Right lobe of liver (tissue), 6 donors: ENCODE measurements around the gene MYO3B. TPM values are rescaled to one million over a fixed set of nuclear protein-coding genes. Genes with fewer than 3 reads are reported as not detected.

ENCODE experiments used
- ATAC-seq, 4 donors: fragments of 200-7000 bp; cut with Tn5 transposase; one replicate each; pipeline ENCODE4 v1.9.1; 2020; ENCODE audit warnings: mild to moderate bottlenecking in 4 of 4, moderate library complexity in 4 of 4
- DNase-seq, 3 donors: peaks; one replicate each; pipeline ENCODE4 v3.0.0-alpha.2; 2020
- H3K27ac ChIP-seq, 3 donors: fragments of 200-600 bp; one replicate each; pipeline ENCODE4 v1.8.0; 2022
- H3K27me3 ChIP-seq, 2 donors: fragments of 200-600 bp; one replicate each; pipeline ENCODE4 v1.8.0; 2022
- H3K36me3 ChIP-seq, 4 donors: fragments of 200-600 bp; sonication (generic) in 1 of 4; one replicate each; pipeline versions ENCODE4 v1.5.1 to v1.8.0; 2017 to 2022; ENCODE audit warnings: control low read depth in 1 of 4
- H3K4me1 ChIP-seq, 4 donors: fragments of 200-600 bp; sonication (generic) in 1 of 4; one replicate each; pipeline versions ENCODE4 v1.5.1 to v1.8.0; 2017 to 2022; ENCODE audit warnings: control low read depth in 1 of 4
- H3K4me3 ChIP-seq, 3 donors: fragments of 200-600 bp; one replicate each; pipeline ENCODE4 v1.8.0; 2022
- H3K9me3 ChIP-seq, 4 donors: fragments of 200-600 bp; sonication (generic) in 1 of 4; one replicate each; pipeline versions ENCODE4 v1.5.1 to v1.8.0; 2017 to 2022; ENCODE audit warnings: control low read depth in 1 of 4
- POLR2A ChIP-seq: fragments of 450-650 bp; IDR thresholded peaks from one replicate; pipeline ENCODE4 v1.6.1; 2017; ENCODE audit warnings: antibody characterized with exemption, mild to moderate bottlenecking
- WGBS: methylation state at CpG from one replicate; pipeline ENCODE4 v1.1.6; 2018; ENCODE audit warnings: low coverage, low lambda C conversion rate; ENCODE audit not compliant: insufficient coverage; ENCODE audit errors: missing lambda C conversion rate; 5-methylcytosine and 5-hydroxymethylcytosine counted together
- intact Hi-C, 2 donors: fragments of 100-400 bp; cut with DNase I; formaldehyde crosslinking; loops; one replicate each; pipeline versions ENCODE4 v1.11.2 to v1.14.1; 2022
- total RNA-seq, 6 experiments: library from RNA; depleted of rRNA in 2 of 6; stranded (reverse); fragments of >200 nt in 2 of 6; fragmentation: NEBNext Ultra II Directional in 3 of 6; extraction: Animal tissue kit (Norgen Biotek cat#: 25700) in 3 of 6; gene quantifications; one replicate each; pipeline versions ENCODE4 v1.1.0 to v1.2.4, GENCODE V29; 2016 to 2023
- TF ChIP-seq, protein P1 (sequence below), 4 donors: fragments of 200-600 bp in 3 of 4; fragments of 450-650 bp in 1 of 4; IDR thresholded peaks; one replicate each; pipeline versions ENCODE4 v1.5.1 to v1.8.0; 2016 to 2022; ENCODE audit warnings: antibody characterized with exemption in 4 of 4, mild to moderate bottlenecking in 2 of 4
- donor health status: DM: no; HTN: yes; CAD: no.
- donor health status: DM: no; HTN: no; CAD: no.
- donor health status: DM: no; HTN: no; CAD: no.
- donor health status: DM: no; HTN: yes; CAD: no.
- donor health status: DM: no; HTN: yes; CAD: no.

Gene MYO3B
- total RNA-seq, 6 experiments from 2014 or later: 0.18 to 0.25 TPM; not detected in 4

DNA sequence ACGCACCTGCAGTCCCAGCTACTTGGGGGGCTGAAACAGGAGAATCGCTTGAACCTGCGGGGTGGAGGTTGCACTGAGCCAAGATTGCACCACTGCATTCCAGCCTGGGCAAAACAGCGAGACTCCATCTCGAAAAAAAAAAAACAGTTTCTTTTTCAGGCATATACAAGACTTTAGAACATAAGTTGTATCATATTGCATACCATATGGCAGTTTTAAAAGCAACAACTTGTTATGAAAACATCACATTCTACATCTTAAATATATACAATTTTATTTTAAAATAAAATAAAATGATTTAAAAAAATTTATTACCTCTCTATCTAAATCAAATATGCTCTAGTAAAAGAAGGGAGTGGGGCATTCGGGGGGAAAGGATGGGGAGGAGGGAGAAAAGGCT, 497.8 kb downstream of the MYO3B start:
- H3K27ac ChIP-seq: no peak overlapping the region
- intact Hi-C loops: no loop called here
- DNase-seq (no peak), ATAC-seq (no peak)
- TF ChIP-seq, protein P1, sequence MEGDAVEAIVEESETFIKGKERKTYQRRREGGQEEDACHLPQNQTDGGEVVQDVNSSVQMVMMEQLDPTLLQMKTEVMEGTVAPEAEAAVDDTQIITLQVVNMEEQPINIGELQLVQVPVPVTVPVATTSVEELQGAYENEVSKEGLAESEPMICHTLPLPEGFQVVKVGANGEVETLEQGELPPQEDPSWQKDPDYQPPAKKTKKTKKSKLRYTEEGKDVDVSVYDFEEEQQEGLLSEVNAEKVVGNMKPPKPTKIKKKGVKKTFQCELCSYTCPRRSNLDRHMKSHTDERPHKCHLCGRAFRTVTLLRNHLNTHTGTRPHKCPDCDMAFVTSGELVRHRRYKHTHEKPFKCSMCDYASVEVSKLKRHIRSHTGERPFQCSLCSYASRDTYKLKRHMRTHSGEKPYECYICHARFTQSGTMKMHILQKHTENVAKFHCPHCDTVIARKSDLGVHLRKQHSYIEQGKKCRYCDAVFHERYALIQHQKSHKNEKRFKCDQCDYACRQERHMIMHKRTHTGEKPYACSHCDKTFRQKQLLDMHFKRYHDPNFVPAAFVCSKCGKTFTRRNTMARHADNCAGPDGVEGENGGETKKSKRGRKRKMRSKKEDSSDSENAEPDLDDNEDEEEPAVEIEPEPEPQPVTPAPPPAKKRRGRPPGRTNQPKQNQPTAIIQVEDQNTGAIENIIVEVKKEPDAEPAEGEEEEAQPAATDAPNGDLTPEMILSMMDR (IDR thresholded peaks at IDR 0.05): no peak
- no peak for TF ChIP-seq POLR2A
- H3K4me3 ChIP-seq: no peak overlapping the region
- WGBS: 83% methylated on average over 6 of the region's 6 CpGs
- no peaks in the 10 kb centered on the region for H3K36me3 ChIP-seq
- no peaks in the 10 kb centered on the region for H3K4me1 ChIP-seq
- H3K27me3 ChIP-seq: no peaks in the 10 kb centered on the region
- H3K9me3 ChIP-seq: no peaks in the 10 kb centered on the region

DNA sequence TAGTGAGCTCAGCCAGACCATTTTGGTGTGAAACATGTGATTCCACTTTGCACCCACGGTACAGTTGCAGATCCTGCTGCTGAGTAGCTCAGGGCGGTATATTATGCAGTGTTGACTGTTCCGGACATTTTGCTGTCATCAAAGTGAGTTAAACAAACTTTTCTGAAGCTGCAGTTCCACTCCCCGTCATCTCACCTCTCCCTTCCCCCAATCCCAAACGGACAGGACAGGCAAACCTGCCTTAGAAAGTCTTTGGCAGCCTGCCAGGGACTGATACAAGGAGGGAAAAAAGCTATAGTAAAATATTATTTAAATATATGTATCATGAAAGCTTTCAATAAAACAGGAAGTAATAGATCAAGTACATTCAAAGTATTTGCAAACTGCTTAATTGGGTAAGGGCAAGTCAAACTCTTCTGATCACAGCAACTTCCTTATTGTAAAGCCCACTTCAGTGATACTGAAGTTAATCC, 501.7 kb downstream of the MYO3B start:
- no peaks in the 10 kb centered on the region for H3K9me3 ChIP-seq
- H3K27ac ChIP-seq: no peak overlapping the region
- intact Hi-C loops: no loop called here
- H3K36me3 ChIP-seq: no peaks in the 10 kb centered on the region
- ATAC-seq: peak in 3 of 4 donors; percentile 33 to 72 (median 67)
- H3K27me3 ChIP-seq: no peaks in the 10 kb centered on the region
- no peak overlapping the region for H3K4me3 ChIP-seq
- 29% methylated on average over 5 of the region's 5 CpGs for WGBS
- DNase-seq: no peak
- no peaks in the 10 kb centered on the region for H3K4me1 ChIP-seq
- TF ChIP-seq, protein P1 (IDR thresholded peaks at IDR 0.05): no peak
- no peak for TF ChIP-seq POLR2A

DNA sequence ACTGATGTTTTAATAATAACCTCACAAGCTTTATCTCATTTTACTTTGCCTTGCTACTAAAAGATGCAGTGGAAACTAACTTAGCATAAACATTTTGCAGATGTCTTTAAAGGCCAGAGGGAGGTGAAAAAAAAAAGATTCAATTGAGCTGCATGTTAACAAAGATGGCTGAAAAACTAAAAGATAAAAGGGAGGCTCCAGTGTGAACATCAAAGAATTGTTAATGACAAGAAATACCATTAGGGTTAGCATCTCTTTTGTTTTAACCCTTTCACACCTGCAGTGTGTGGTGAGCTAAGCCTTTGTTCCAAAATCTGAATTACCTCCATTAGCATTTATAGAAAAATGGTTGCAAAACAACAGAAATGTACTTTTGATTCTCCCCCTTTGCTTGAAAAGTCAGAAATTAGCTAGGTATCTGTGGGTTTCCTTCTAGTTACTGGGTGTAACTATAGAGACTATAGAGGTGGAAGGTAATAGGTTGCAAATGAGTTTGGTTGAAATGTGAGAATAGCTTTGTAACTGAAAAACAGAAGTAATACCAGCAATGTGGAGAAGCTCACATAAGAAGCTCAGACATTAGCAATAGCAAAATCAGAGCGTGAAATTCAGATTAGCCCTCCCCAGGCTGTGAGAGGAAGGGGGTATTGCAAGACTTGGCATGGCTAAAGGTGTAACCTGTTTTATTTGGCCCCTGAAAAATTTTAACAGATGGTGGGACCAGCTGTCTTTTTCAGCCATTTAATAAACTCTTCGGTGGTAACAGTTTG, 502.4 kb downstream of the MYO3B start:
- Histone ChIP-seq H3K36me3 (no peaks in the 10 kb centered on the region), H3K4me3 (no peak overlapping the region), H3K27me3 (no peaks in the 10 kb centered on the region), H3K27ac (no peak overlapping the region), H3K4me1 (no peaks in the 10 kb centered on the region), H3K9me3 (no peaks in the 10 kb centered on the region)
- no peak for ATAC-seq
- intact Hi-C loops: no loop called here
- WGBS: 59% methylated on average over 2 of the region's 2 CpGs
- no peak for DNase-seq
- no peak for TF ChIP-seq POLR2A
- TF ChIP-seq, protein P1 (IDR thresholded peaks at IDR 0.05): no peak

- Histone ChIP-seq H3K36me3 (no peaks in the 10 kb centered on the region), H3K9me3 (no peaks in the 10 kb centered on the region), H3K4me1 (no peaks in the 10 kb centered on the region), H3K4me3 (no peak overlapping the region), H3K27ac (no peak overlapping the region), H3K27me3 (no peaks in the 10 kb centered on the region)
- intact Hi-C loops: no loop called here
- 58% methylated on average over 1 of the region's 1 CpG for WGBS
- TF ChIP-seq POLR2A: no peak
- TF ChIP-seq, protein P1 (IDR thresholded peaks at IDR 0.05): no peak
- no peak for DNase-seq
- ATAC-seq: no peak
Observed at GRCh38 chr2:170681311-170681710, 503.4 kb downstream of the MYO3B start.
